HG02642 (cell line): ENCODE measurements around the gene JAKMIP2.
"Not testable (repeated sequence)": the region's sequence is repeated elsewhere in the genome, so short reads cannot be mapped to it uniquely, and the experiment has no call there.

ENCODE experiments used
- ATAC-seq: cut with Tn5 transposase; IDR thresholded peaks from one replicate; pipeline ENCODE4 v1.9.1; 2021; ENCODE audit warnings: mild to moderate bottlenecking; ENCODE audit not compliant: unreplicated experiment, poor library complexity

JAKMIP2 gene

DNA sequence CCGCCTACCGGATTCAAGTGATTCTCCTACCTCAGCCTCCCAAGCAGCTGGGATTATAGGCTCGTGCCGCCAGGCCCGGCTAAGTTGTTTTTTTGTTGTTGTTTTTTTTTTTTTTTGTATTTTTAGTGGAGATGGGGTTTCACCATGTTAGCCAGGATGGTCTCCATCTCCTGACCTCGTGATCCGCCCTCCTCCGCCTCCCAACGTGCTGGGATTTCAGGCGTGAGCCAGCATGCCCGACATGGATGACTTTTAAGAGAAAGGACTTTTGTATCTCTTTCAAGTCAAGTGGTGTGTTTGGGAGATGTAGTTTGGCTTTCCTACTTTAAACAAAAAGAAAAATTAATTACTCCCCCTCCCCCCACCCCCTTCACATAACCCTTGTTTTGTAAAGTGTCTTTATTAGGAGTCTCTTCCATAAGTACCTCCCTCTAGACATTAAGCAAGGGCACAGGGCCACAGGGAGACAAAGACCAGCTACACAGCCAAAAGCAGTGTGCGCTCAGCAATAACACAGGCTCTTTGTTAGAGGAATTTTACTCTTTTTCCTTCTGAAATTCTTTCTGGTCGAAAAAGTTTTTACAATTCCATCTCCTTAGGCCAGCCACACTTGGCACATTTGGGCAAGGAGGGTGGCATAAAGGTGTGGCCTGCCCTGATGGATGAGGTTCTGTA lies 31.2 kb downstream of the JAKMIP2 start:
- no peak for ATAC-seq

- ATAC-seq: no peak
These were observed 32.5 kb downstream of the JAKMIP2 start for GRCh38 chr5:147750065-147750464.

DNA sequence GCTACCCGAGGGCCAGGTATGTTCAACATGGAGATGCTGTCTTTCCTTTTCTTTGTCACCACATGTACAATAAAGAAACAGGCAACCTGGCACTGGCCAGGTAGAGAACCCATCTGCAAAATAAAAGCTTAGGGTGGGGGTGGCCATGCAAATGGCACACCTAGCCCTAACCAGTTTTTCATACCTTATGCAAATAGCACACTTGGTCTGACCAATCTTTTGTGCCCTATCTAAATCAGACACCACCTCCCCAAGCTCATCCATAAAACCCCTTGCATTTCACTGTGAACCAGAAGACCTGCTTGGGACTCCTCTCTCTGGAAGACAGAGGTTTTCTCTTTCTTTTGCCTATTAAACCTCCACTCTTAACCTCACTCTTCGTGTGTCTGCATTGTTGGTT lies 33.9 kb downstream of the JAKMIP2 start:
- no peak for ATAC-seq

GRCh38 chr5:147746986-147747385 lies 35.5 kb downstream of the JAKMIP2 start:
- ATAC-seq: no peak

- ATAC-seq: no peak
These were observed 38.7 kb downstream of the JAKMIP2 start for GRCh38 chr5:147743678-147744374.

DNA sequence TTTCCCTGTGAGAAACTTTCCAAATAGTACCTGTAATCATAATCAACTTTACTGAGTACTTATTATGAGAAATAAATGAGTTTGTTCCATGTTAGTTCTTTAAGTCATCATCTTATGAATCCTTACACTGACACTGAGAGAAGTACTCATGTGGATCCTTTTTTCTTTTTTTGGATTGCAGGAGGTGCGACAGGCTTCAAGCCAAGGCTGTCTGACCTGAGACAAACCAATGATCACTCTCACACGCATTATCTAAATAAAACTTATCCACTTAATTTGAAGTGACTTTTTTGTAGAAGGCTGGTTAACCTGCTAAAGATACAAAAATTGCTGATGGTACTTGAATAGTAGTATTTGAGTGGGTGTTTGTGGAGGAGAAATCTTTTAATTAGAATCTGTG lies 39.5 kb downstream of the JAKMIP2 start:
- ATAC-seq: no peak

GRCh38 chr5:147742151-147742550 lies 40.4 kb downstream of the JAKMIP2 start:
- ATAC-seq: no peak

DNA sequence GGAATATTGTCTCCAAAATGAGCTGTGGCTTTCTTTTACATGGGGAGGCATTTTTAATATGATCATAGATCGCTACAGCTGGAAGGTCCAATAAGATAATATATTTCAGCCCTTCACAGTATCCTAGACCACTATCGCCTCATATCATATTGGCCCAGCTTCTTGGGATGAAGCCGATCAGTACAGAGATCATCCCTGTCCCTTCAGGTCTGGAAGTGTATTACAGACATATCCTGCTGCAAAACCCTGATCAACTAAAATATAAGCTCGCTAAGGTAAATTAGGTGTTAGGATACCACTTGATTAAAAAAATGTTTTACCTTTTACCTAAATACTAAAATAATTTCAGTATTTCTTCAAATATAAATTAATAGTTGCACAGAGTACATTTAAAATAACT lies 41.7 kb downstream of the JAKMIP2 start:
- no peak for ATAC-seq

GRCh38 chr5:147737921-147738320 lies 44.6 kb downstream of the JAKMIP2 start:
- ATAC-seq: no peak

- no peak for ATAC-seq
These were observed 46.9 kb downstream of the JAKMIP2 start for GRCh38 chr5:147735621-147736125.

- no peak for ATAC-seq
These were observed 47.6 kb downstream of the JAKMIP2 start for GRCh38 chr5:147734894-147735293.

- ATAC-seq: no peak
These were observed 49.5 kb downstream of the JAKMIP2 start for GRCh38 chr5:147733075-147733474.

- no peak for ATAC-seq
These were observed 50.1 kb downstream of the JAKMIP2 start for GRCh38 chr5:147732291-147732883.

GRCh38 chr5:147731431-147732290 lies 50.9 kb downstream of the JAKMIP2 start:
- no peak for ATAC-seq

- ATAC-seq: no peak
These were observed 55.3 kb downstream of the JAKMIP2 start for GRCh38 chr5:147727200-147727599.

DNA sequence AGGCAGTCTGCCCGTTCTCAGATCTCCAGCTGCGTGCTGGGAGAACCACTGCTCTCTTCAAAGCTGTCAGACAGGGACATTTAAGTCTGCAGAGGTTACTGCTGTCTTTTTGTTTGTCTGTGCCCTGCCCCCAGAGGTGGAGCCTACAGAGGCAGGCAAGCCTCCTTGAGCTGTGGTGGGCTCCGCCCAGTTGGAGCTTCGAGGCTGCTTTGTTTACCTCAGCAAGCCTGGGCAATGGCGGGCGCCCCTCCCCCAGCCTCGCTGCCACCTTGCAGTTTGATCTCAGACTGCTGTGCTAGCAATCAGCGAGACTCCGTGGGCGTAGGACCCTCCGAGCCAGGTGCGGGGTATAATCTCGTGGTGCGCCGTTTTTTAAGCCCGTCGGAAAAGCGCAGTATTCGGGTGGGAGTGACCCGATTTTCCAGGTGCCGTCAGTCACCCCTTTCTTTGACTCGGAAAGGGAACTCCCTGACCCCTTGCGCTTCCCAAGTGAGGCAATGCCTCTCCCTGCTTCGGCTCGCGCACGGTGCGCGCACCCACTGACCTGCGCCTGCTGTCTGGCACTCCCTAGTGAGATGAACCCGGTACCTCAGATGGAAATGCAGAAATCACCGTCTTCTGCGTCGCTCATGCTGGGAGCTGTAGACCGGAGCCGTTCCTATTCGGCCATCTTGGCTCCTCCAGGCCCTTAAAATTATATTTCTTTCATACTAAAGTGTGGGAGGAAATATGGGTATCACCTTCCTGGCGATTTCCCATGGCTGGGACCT lies 61.2 kb downstream of the JAKMIP2 start:
- ATAC-seq: not testable (repeated sequence)

- no peak for ATAC-seq
These were observed 68.8 kb downstream of the JAKMIP2 start for GRCh38 chr5:147713550-147714295.

DNA sequence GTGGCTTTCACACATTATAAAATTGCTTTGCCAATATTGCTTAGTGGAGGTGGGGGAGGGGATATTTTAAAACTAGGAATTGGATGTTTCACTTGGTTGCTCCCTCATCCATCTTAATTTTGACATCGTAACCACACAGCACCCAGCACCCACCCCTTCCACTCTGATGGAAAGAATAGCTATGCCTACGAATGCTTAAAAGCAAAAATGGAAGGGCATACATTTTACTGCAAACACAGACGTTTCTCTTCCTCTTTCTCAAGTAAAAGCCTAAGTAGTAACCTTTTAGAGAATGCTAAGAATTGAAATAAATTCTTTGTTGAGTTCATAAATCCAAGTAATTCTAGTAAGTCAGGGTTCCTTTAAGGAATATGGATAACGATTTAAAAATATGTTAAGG lies 69.9 kb downstream of the JAKMIP2 start:
- no peak for ATAC-seq

DNA sequence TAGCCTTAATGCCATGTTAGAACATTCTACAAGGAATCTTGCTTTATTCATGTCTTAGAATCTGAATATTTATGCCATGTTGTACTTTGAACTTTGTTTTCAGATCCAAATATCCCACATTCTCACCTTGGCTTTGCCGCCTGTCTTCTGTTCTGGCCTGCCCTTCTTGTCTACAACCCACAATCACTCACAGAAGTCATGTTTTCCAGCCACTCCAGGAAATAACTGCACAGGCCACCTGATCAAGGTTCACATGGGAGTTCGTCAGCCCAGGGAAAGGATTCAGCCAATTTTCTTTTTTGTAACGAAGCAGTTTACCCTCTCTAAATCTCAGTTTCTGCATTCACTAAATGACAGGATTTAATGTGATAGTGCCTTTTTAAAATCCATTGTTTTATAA lies 70.5 kb downstream of the JAKMIP2 start:
- no peak for ATAC-seq
